Common myeloid progenitor, CD34-positive (primary cell): ENCODE results near the gene TMPRSS13.

Source experiments
- CTCF ChIA-PET: fragments of 350-600 bp; sonication (Branson Sonifier 250); formaldehyde crosslinking; loops from one replicate; lab custom pipeline; 2021; ENCODE audit warnings: antibody characterized with exemption; lab: Charles Lee
- POLR2A ChIA-PET: fragments of 350-600 bp; sonication (Branson Sonifier 250); formaldehyde crosslinking; loops from one replicate; lab custom pipeline; 2021; ENCODE audit warnings: antibody characterized with exemption; lab: Charles Lee
- DNase-seq, 3 donors: peaks; one replicate each; pipeline versions ENCODE4 v3.0.0 to v3.0.0-alpha.2; 2013
- H3K27ac ChIP-seq, 2 experiments: 1 replicate in 1 of 2; 2 replicates in 1 of 2; pipeline ENCODE4 v1.7.0; 2013; ENCODE audit warnings: inconsistent platforms in 2 of 2, low read length in 2 of 2, mild to moderate bottlenecking in 2 of 2, low read depth in 1 of 2, moderate library complexity in 1 of 2; ENCODE audit not compliant: severe bottlenecking in 2 of 2, insufficient read depth in 1 of 2, poor library complexity in 1 of 2
- H3K27me3 ChIP-seq, 5 experiments: replicated peaks in 2 of 5; 1 replicate in 3 of 5; 2 replicates in 2 of 5; pipeline versions ENCODE4 v1.6.1 to v1.7.0; 2013; ENCODE audit warnings: low read length in 4 of 5, mild to moderate bottlenecking in 2 of 5, moderate library complexity in 2 of 5, inconsistent platforms in 1 of 5; ENCODE audit not compliant: insufficient read depth in 5 of 5, control insufficient read depth in 4 of 5
- H3K36me3 ChIP-seq, 4 experiments: 1 replicate in 2 of 4; 2 replicates in 2 of 4; pipeline versions ENCODE4 v1.6.1 to v1.7.0; 2013; ENCODE audit warnings: low read length in 3 of 4, control low read depth in 1 of 4, mild to moderate bottlenecking in 1 of 4; ENCODE audit not compliant: control insufficient read depth in 4 of 4, insufficient read depth in 4 of 4
- H3K4me1 ChIP-seq, 4 experiments: 1 replicate in 3 of 4; 2 replicates in 1 of 4; pipeline versions ENCODE4 v1.6.1 to v1.7.1; 2013; ENCODE audit warnings: low read length in 3 of 4, mild to moderate bottlenecking in 3 of 4, control low read depth in 1 of 4, inconsistent platforms in 1 of 4, moderate library complexity in 1 of 4; ENCODE audit not compliant: control insufficient read depth in 4 of 4, insufficient read depth in 4 of 4; ENCODE audit errors: control extremely low read depth in 1 of 4
- H3K4me3 ChIP-seq, 7 experiments: 1 replicate in 4 of 7; 2 replicates in 3 of 7; pipeline versions ENCODE4 v1.5.1 to v1.7.0; 2013; ENCODE audit warnings: mild to moderate bottlenecking in 7 of 7, low read length in 6 of 7, moderate library complexity in 6 of 7, inconsistent platforms in 2 of 7, low read depth in 2 of 7, control low read depth in 1 of 7; ENCODE audit not compliant: insufficient read depth in 4 of 7, control insufficient read depth in 1 of 7; ENCODE audit errors: extremely low read depth in 1 of 7
- H3K9me3 ChIP-seq, 5 experiments: 1 replicate in 4 of 5; 2 replicates in 1 of 5; pipeline versions ENCODE4 v1.6.1 to v1.7.1; 2013; ENCODE audit warnings: low read length in 4 of 5, mild to moderate bottlenecking in 2 of 5, inconsistent platforms in 1 of 5, low read depth in 1 of 5, moderate library complexity in 1 of 5; ENCODE audit not compliant: control insufficient read depth in 4 of 5, insufficient read depth in 2 of 5; ENCODE audit errors: control extremely low read depth in 1 of 5
- WGBS: methylation state at CpG from one replicate; pipeline ENCODE4 v1.1.5; 2013; ENCODE audit not compliant: insufficient coverage; 5-methylcytosine and 5-hydroxymethylcytosine counted together

TMPRSS13 gene

GRCh38 chr11:117860139-117860538 is 69.1 kb downstream of the TMPRSS13 start:
- Histone ChIP-seq H3K4me1 (peaks cover 0 to 13% (median 10%) of the 10 kb centered on the region in 4 experiments), H3K27me3 (no peaks in the 10 kb centered on the region), H3K9me3 (no peaks in the 10 kb centered on the region), H3K36me3 (no peaks in the 10 kb centered on the region), H3K27ac (no peak overlapping the region), H3K4me3 (no peak overlapping the region)
- DNase-seq, result no peak
- ChIA-PET POLR2A (no interaction called here), CTCF (interaction anchor here (1.0 to 2.1 kb wide), 4 partner anchors 18 to 193 kb away, joined by 3 to 9 read pairs (median 6); no protein-coding TSS in a partner anchor)
- WGBS, result 80% methylated on average over 5 of the region's 6 CpGs

GRCh38 chr11:117859488-117860112 is 69.6 kb downstream of the TMPRSS13 start:
- H3K4me1 ChIP-seq, result peaks cover 0 to 13% (median 10%) of the 10 kb centered on the region in 4 experiments
- ChIA-PET POLR2A (no interaction called here), CTCF (interaction anchor here (1.0 to 2.1 kb wide), 2 partner anchors 17 to 45 kb away, joined by 7 to 9 read pairs; no protein-coding TSS in a partner anchor)
- no peak for DNase-seq
- no peak overlapping the region for H3K4me3 ChIP-seq
- no peaks in the 10 kb centered on the region for H3K27me3 ChIP-seq
- no peaks in the 10 kb centered on the region for H3K9me3 ChIP-seq
- WGBS, result 100% methylated on average over 5 of the region's 9 CpGs
- H3K36me3 ChIP-seq, result no peaks in the 10 kb centered on the region
- H3K27ac ChIP-seq, result no peak overlapping the region

- H3K4me3 ChIP-seq, result no peak overlapping the region
- WGBS, result 87% methylated on average over 9 of the region's 10 CpGs
- ChIA-PET POLR2A (no interaction called here), CTCF (interaction anchor here (2.1 kb wide), 1 partner anchor 17 kb away, joined by 9 read pairs; no protein-coding TSS in a partner anchor)
- no peak overlapping the region for H3K27ac ChIP-seq
- no peaks in the 10 kb centered on the region for H3K36me3 ChIP-seq
- peaks cover 0 to 13% (median 10%) of the 10 kb centered on the region in 4 experiments for H3K4me1 ChIP-seq
- H3K9me3 ChIP-seq, result no peaks in the 10 kb centered on the region
- no peaks in the 10 kb centered on the region for H3K27me3 ChIP-seq
- no peak for DNase-seq
These were observed 70.1 kb downstream of the TMPRSS13 start for GRCh38 chr11:117859061-117859460.

- Histone ChIP-seq H3K4me1 (peaks cover 0 to 13% (median 10%) of the 10 kb centered on the region in 4 experiments), H3K36me3 (no peaks in the 10 kb centered on the region), H3K4me3 (no peak overlapping the region), H3K9me3 (peaks cover 0 to 4% (median 0%) of the 10 kb centered on the region in 5 experiments), H3K27ac (no peak overlapping the region), H3K27me3 (no peaks in the 10 kb centered on the region)
- 100% methylated on average over 7 of the region's 11 CpGs for WGBS
- ChIA-PET CTCF (no interaction called here), POLR2A (interaction anchor here (0.7 kb wide), 1 partner anchor 1674 kb away, joined by 4 read pairs; no protein-coding TSS in a partner anchor)
- no peak for DNase-seq
These were observed 71.3 kb downstream of the TMPRSS13 start for GRCh38 chr11:117857734-117858414.

GRCh38 chr11:117855912-117856651 is 73.1 kb downstream of the TMPRSS13 start:
- CTCF ChIA-PET, result interaction anchor here (2.4 kb wide), 1 partner anchor 197 kb away, joined by 9 read pairs; no protein-coding TSS in a partner anchor
- H3K27me3 ChIP-seq, result no peaks in the 10 kb centered on the region
- H3K4me1 ChIP-seq, result no peaks in the 10 kb centered on the region
- no peak overlapping the region for H3K4me3 ChIP-seq
- H3K9me3 ChIP-seq, result peaks cover 0 to 10% (median 4%) of the 10 kb centered on the region in 5 experiments
- POLR2A ChIA-PET, result no interaction called here
- no peaks in the 10 kb centered on the region for H3K36me3 ChIP-seq
- no peak for DNase-seq
- H3K27ac ChIP-seq, result no peak overlapping the region
- 98% methylated on average over 8 of the region's 13 CpGs for WGBS

GRCh38 chr11:117855186-117855845 is 73.9 kb downstream of the TMPRSS13 start:
- no peak for DNase-seq

More at GRCh38 chr11:117855186-117855845, 73.9 kb downstream of the TMPRSS13 start:
- 78% methylated on average over 12 of the region's 12 CpGs for WGBS
- Histone ChIP-seq H3K9me3 (peaks cover 0 to 10% (median 4%) of the 10 kb centered on the region in 5 experiments), H3K27me3 (no peaks in the 10 kb centered on the region), H3K4me1 (no peaks in the 10 kb centered on the region), H3K36me3 (no peaks in the 10 kb centered on the region), H3K27ac (no peak overlapping the region), H3K4me3 (no peak overlapping the region)
- CTCF ChIA-PET, result interaction anchor here (1.1 to 2.4 kb wide), 4 partner anchors 11 to 198 kb away, joined by 4 to 9 read pairs (median 5); no protein-coding TSS in a partner anchor
- POLR2A ChIA-PET, result no interaction called here
